ENCODE results near the gene GRB14.

The GRB14 gene

GRCh38 chr2:164597983-164598382 lies 23.3 kb downstream of the GRB14 start:
- Histone ChIP-seq H3K4me3 (no peak overlapping the region), H3K27ac (no peak overlapping the region)
- no peak for DNase-seq (ENCODE audit: low spot score)
- no peak for TF ChIP-seq CTCF (IDR thresholded peaks at IDR 0.05)

GRCh38 chr2:164595031-164595430 lies 26.3 kb downstream of the GRB14 start:
- Histone ChIP-seq H3K4me3 (no peak overlapping the region), H3K27ac (no peak overlapping the region)
- no peak for TF ChIP-seq CTCF (IDR thresholded peaks at IDR 0.05)
- DNase-seq (ENCODE audit: low spot score): no peak

- Histone ChIP-seq H3K27ac (no peak overlapping the region), H3K4me3 (no peak overlapping the region)
- no peak for TF ChIP-seq CTCF (IDR thresholded peaks at IDR 0.05)
- no peak for DNase-seq (ENCODE audit: low spot score)
Observed at GRCh38 chr2:164593959-164594358, 27.3 kb downstream of the GRB14 start.

- no peak overlapping the region for H3K27ac ChIP-seq
- no peak for DNase-seq (ENCODE audit: low spot score)
- no peak overlapping the region for H3K4me3 ChIP-seq
- TF ChIP-seq CTCF (IDR thresholded peaks at IDR 0.05): no peak
Observed at GRCh38 chr2:164593541-164593940, 27.7 kb downstream of the GRB14 start.

GRCh38 chr2:164589522-164589921 lies 31.8 kb downstream of the GRB14 start:
- Histone ChIP-seq H3K27ac (no peak overlapping the region), H3K4me3 (no peak overlapping the region)
- DNase-seq (ENCODE audit: low spot score): no peak
- no peak for TF ChIP-seq CTCF (IDR thresholded peaks at IDR 0.05)

- DNase-seq (ENCODE audit: low spot score): no peak
- no peak overlapping the region for H3K27ac ChIP-seq
- no peak overlapping the region for H3K4me3 ChIP-seq
- no peak for TF ChIP-seq CTCF (IDR thresholded peaks at IDR 0.05)
Observed at GRCh38 chr2:164581050-164581449, 40.2 kb downstream of the GRB14 start.

- H3K4me3 ChIP-seq: no peak overlapping the region
- no peak for DNase-seq (ENCODE audit: low spot score)
- H3K27ac ChIP-seq: no peak overlapping the region
- TF ChIP-seq CTCF (IDR thresholded peaks at IDR 0.05): no peak
Observed at GRCh38 chr2:164574931-164575330, 46.4 kb downstream of the GRB14 start.
